Naive B cell (primary cell): Measurements from ENCODE around the gene SLC35F5. TPM values are rescaled to one million over a fixed set of nuclear protein-coding genes. Genes with fewer than 3 reads are reported as not detected.
"Not testable (repeated sequence)": the region's sequence is repeated elsewhere in the genome, so short reads cannot be mapped to it uniquely, and the experiment has no call there.

Experiments used
- ATAC-seq, 2 donors: fragments of 150-1000 bp; cut with Tn5 transposase; 2 replicates each; pipeline ENCODE4 v1.10.0; 2021; ENCODE audit warnings: low read depth in 2 of 2, mild to moderate bottlenecking in 2 of 2, moderate library complexity in 2 of 2
- DNase-seq: peaks from one replicate; pipeline ENCODE4 v3.0.0; 2022
- H3K27ac Mint-ChIP-seq, 6 donors: one replicate each; pipeline ENCODE4 v1.8.0; 2020 to 2022; ENCODE audit warnings: mild to moderate bottlenecking in 6 of 6, mixed read lengths in 6 of 6, moderate library complexity in 5 of 6, inconsistent platforms in 2 of 6
- H3K27me3 Mint-ChIP-seq, 3 donors: one replicate each; pipeline ENCODE4 v1.8.0; 2021 to 2022; ENCODE audit warnings: mixed read lengths in 3 of 3, mild to moderate bottlenecking in 1 of 3
- H3K36me3 Mint-ChIP-seq, 2 donors: one replicate each; pipeline ENCODE4 v1.8.0; 2020 to 2022; ENCODE audit warnings: mixed read lengths in 2 of 2, inconsistent platforms in 1 of 2, mild to moderate bottlenecking in 1 of 2
- H3K4me1 Mint-ChIP-seq, 3 donors: one replicate each; pipeline ENCODE4 v1.8.0; 2020 to 2022; ENCODE audit warnings: mixed read lengths in 3 of 3, inconsistent platforms in 1 of 3, mild to moderate bottlenecking in 1 of 3, moderate library complexity in 1 of 3
- H3K4me3 Mint-ChIP-seq, 8 donors: one replicate each; pipeline ENCODE4 v1.8.0; 2020 to 2022; ENCODE audit warnings: mild to moderate bottlenecking in 8 of 8, mixed read lengths in 8 of 8, moderate library complexity in 8 of 8, inconsistent platforms in 2 of 8
- H3K9me3 Mint-ChIP-seq, 7 donors: one replicate each; pipeline ENCODE4 v1.8.0; 2020 to 2022; ENCODE audit warnings: mixed read lengths in 7 of 7, mild to moderate bottlenecking in 5 of 7, inconsistent platforms in 2 of 7, moderate library complexity in 1 of 7
- polyA plus RNA-seq, 6 donors: library from polyadenylated mRNA; unstranded; fragments of 300-500 nt; fragmentation: Illumina TruSeq; gene quantifications; one replicate each; pipeline ENCODE4 v1.2.3, GENCODE V29; 2021; ENCODE audit warnings: low read depth in 6 of 6

SLC35F5 gene
- polyA plus RNA-seq, 6 donors from 2014 or later, result 1.1 to 15.1 (median 10.8) TPM

GRCh38 chr2:113700186-113700841 is 56.1 kb downstream of the SLC35F5 start:
- H3K4me1 Mint-ChIP-seq, result peaks cover 15 to 24% (median 20%) of the 10 kb centered on the region in 3 donors
- no peaks in the 10 kb centered on the region for H3K36me3 Mint-ChIP-seq
- H3K4me3 Mint-ChIP-seq, result peak overlapping the region; percentile 22 to 86 (median 74)
- ATAC-seq, result peak; percentile 92
- H3K27ac Mint-ChIP-seq, result peak overlapping the region in 5 of 6 donors; percentile 21 to 79 (median 56)
- H3K9me3 Mint-ChIP-seq, result no peaks in the 10 kb centered on the region
- no peaks in the 10 kb centered on the region for H3K27me3 Mint-ChIP-seq
- DNase-seq, result peak; percentile 49

GRCh38 chr2:113698892-113699447 is 57.5 kb downstream of the SLC35F5 start:
- Mint-ChIP-seq H3K27me3 (no peaks in the 10 kb centered on the region), H3K27ac (peak overlapping the region in 4 of 6 donors; percentile 21 to 65 (median 40)), H3K36me3 (no peaks in the 10 kb centered on the region), H3K4me3 (peak overlapping the region in 4 of 8 donors; percentile 29 to 74 (median 42)), H3K9me3 (no peaks in the 10 kb centered on the region), H3K4me1 (peaks cover 25 to 33% (median 30%) of the 10 kb centered on the region in 3 donors)
- peak; percentile 25 to 39 for ATAC-seq
- no peak for DNase-seq

GRCh38 chr2:113698251-113698650 is 58.2 kb downstream of the SLC35F5 start:
- peaks cover 32 to 41% (median 37%) of the 10 kb centered on the region in 3 donors for H3K4me1 Mint-ChIP-seq
- H3K4me3 Mint-ChIP-seq, H3K9me3 Mint-ChIP-seq, H3K27ac Mint-ChIP-seq, DNase-seq, H3K27me3 Mint-ChIP-seq, ATAC-seq, H3K36me3 Mint-ChIP-seq: not testable (repeated sequence)

DNA sequence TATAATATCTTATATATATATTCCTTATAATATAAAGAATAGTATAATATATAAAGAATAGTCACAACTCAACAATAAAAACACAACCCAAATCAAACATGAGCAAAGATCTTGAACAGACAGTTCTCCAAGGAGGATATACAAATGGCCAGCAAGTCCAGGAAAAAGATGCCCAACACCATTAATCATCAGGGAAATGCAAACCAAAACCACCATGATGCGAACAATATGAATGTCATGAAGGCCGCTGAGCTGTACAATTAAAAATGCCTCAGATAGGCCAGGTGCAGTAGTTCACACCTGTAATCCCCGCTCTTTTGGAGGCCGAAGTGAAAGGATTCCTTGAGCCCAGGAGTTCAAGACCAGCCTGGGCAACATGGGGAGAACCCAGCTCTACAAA is 58.9 kb downstream of the SLC35F5 start:
- DNase-seq, result no peak
- Mint-ChIP-seq H3K27me3 (no peaks in the 10 kb centered on the region), H3K36me3 (no peaks in the 10 kb centered on the region), H3K9me3 (no peaks in the 10 kb centered on the region), H3K4me1 (peaks cover 38 to 48% (median 44%) of the 10 kb centered on the region in 3 donors), H3K4me3 (peak overlapping the region in 1 of 8 donors; percentile 57), H3K27ac (peak overlapping the region in 2 of 6 donors; percentile 15 to 89)
- ATAC-seq, result no peak

DNA sequence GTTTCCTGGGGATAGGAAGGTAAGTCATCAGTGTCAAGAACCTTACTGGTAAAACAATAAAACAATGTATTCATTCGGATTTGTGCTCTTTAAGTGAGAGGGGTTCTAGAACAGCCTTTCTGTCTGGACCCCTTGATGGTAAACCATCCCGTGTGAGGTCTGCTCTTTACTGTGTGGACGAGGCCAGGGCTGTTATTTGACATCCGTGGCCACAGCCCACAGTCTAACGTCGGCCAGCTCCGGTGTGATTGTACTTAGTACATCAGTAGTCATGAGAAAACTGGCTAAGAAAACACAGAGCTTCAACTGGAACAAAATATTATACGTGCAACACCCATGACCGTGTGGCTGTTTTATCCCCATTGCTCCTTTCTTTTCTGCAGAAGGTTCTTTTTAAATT is 62.0 kb downstream of the SLC35F5 start:
- H3K9me3 Mint-ChIP-seq, result peaks cover 0 to 1% (median 0%) of the 10 kb centered on the region in 7 donors

DNA sequence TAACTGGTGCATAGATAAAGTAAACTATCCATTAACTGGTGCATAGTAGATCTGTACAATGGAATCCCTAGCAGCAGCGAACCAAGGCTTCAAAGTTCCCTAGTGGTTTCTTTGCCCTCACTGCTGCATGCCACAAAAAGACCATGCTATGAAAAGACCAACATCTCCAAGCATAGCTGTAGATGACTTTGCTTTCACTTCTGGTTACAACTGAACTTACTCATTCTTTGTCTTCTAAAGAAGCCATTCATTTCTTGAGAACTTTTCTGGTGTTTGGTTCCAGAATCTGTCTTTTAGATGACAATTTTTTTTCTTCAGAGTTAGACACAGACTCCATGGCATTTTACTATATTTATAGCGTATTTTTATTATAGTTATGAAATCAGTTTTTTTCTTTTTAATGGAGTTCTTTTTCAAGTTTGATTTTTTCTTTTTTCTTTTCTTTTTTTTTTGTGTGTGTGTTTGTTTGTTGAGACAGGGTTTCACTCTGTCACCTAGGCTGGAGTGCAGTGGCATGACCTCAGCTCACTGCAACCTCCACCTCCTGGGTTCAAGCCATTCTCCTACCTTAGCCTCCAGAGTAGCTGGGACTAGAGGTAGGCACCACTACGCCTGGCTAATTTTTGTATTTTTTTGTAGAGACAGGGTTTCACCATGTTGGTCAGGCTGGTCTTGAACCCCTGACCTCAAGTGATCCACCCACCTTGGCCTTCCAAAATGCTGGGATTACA is 63.6 kb downstream of the SLC35F5 start:
- Mint-ChIP-seq H3K27ac (peak overlapping the region in 5 of 6 donors; percentile 87 to 94 (median 90)), H3K4me3 (peak overlapping the region; percentile 39 to 89 (median 82)), H3K27me3 (no peaks in the 10 kb centered on the region), H3K4me1 (peaks cover 31 to 45% (median 32%) of the 10 kb centered on the region in 3 donors), H3K9me3 (peaks cover 0 to 1% (median 0%) of the 10 kb centered on the region in 7 donors), H3K36me3 (no peaks in the 10 kb centered on the region)
- peak; percentile 68 to 76 for ATAC-seq
- peak; percentile 29 for DNase-seq

More for the DNA sequence above, 62.0 kb downstream of the SLC35F5 start:
- Mint-ChIP-seq H3K36me3 (no peaks in the 10 kb centered on the region), H3K27me3 (no peaks in the 10 kb centered on the region), H3K4me3 (peak overlapping the region in 5 of 8 donors; percentile 69 to 87 (median 78)), H3K27ac (peak overlapping the region in 4 of 6 donors; percentile 23 to 93 (median 78)), H3K4me1 (peaks cover 35 to 51% (median 39%) of the 10 kb centered on the region in 3 donors)
- DNase-seq (no peak), ATAC-seq (no peak)

GRCh38 chr2:113690871-113691270 is 65.6 kb downstream of the SLC35F5 start:
- Mint-ChIP-seq H3K4me3 (peak overlapping the region in 1 of 8 donors; percentile 9), H3K4me1 (peaks cover 31 to 42% (median 32%) of the 10 kb centered on the region in 3 donors), H3K27ac (peak overlapping the region in 3 of 6 donors; percentile 50 to 86 (median 85))
- H3K36me3 Mint-ChIP-seq, H3K9me3 Mint-ChIP-seq, H3K27me3 Mint-ChIP-seq: not testable (repeated sequence)
- ATAC-seq (peak in 1 of 2 donors; percentile 26), DNase-seq (peak; percentile 17)

- DNase-seq, result no peak
- Mint-ChIP-seq H3K27me3 (no peaks in the 10 kb centered on the region), H3K27ac (peak overlapping the region in 1 of 6 donors; percentile 69), H3K36me3 (no peaks in the 10 kb centered on the region), H3K9me3 (peaks cover 0 to 7% (median 0%) of the 10 kb centered on the region in 7 donors), H3K4me1 (peaks cover 6 to 16% (median 7%) of the 10 kb centered on the region in 3 donors), H3K4me3 (no peak overlapping the region)
- ATAC-seq, result no peak
These were observed 69.9 kb downstream of the SLC35F5 start for GRCh38 chr2:113686537-113686936.

- Mint-ChIP-seq H3K36me3 (no peaks in the 10 kb centered on the region), H3K9me3 (peaks cover 0 to 7% (median 0%) of the 10 kb centered on the region in 7 donors), H3K4me3 (no peak overlapping the region), H3K27ac (no peak overlapping the region), H3K4me1 (peaks cover under 1 to 7% (median 1%) of the 10 kb centered on the region in 3 donors), H3K27me3 (no peaks in the 10 kb centered on the region)
- ATAC-seq (no peak), DNase-seq (no peak)
These were observed 71.0 kb downstream of the SLC35F5 start for GRCh38 chr2:113685471-113685870.

DNA sequence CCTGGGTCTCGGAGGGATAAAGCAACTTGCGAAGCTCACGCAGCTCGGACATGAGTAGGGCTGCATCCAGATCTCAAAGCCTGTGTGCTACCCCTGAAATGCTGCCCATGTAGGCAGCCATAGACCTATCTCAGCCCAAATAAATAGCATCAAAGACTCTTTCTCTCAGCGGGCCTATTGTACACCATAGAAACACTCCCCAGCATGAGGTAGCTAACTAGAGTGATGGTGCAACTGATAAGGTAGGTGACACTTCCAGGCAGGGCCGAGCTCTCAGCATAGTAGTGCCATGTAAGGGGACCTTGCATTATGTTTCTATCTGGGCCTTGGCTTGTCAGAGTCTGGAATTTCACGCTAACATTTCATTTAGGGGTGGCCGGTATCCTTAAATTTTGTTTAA is 77.0 kb downstream of the SLC35F5 start:
- no peak overlapping the region for H3K27ac Mint-ChIP-seq

GRCh38 chr2:113677330-113677729 is 79.1 kb downstream of the SLC35F5 start:
- Mint-ChIP-seq H3K36me3 (no peaks in the 10 kb centered on the region), H3K4me3 (no peak overlapping the region), H3K27me3 (peaks cover 0 to 13% (median 5%) of the 10 kb centered on the region in 3 donors), H3K9me3 (peaks cover 0 to 4% (median 0%) of the 10 kb centered on the region in 7 donors), H3K4me1 (no peaks in the 10 kb centered on the region), H3K27ac (peak overlapping the region in 1 of 6 donors; percentile 71)
- ATAC-seq (no peak), DNase-seq (no peak)

More for the DNA sequence above, 77.0 kb downstream of the SLC35F5 start:
- no peaks in the 10 kb centered on the region for H3K4me1 Mint-ChIP-seq
- H3K4me3 Mint-ChIP-seq, result no peak overlapping the region
- DNase-seq, result no peak
- ATAC-seq, result no peak
- H3K27me3 Mint-ChIP-seq, result peaks cover 0 to 13% (median 5%) of the 10 kb centered on the region in 3 donors
- no peaks in the 10 kb centered on the region for H3K36me3 Mint-ChIP-seq
- H3K9me3 Mint-ChIP-seq, result peaks cover 0 to 7% (median 0%) of the 10 kb centered on the region in 7 donors

DNA sequence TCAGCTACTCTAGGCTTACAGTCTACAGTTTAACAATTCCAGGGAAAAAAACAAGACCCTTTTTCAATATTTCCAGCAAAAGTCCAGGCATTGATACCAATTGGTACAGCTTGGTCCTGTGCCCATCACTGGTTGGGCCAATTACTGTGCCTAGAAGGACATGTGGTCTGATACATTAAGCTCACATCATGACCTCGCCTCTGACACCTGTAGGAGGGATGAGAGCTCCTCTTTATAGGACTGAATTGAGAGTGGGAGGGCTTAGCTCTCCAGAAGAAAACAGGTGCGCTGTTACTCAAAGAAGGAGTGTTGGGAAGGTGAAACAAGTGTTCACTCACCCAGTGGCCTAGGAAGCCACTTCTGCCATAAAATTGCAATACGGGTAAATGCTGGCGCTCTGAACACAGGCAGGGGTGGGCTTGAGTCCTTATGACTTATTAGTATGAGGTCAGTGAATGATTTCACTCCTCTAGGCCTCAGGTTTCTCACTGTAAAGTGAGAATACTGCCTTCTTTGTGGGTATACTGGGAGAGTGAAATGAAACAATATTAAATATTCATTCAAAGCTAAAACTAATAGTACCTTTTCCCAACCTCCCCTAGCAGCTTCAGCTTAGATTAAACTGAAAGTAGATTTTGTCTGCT is 79.7 kb downstream of the SLC35F5 start:
- DNase-seq (no peak), ATAC-seq (no peak)
- H3K27me3 Mint-ChIP-seq, result peaks cover 0 to 13% (median 5%) of the 10 kb centered on the region in 3 donors
- H3K36me3 Mint-ChIP-seq, result no peaks in the 10 kb centered on the region
- no peaks in the 10 kb centered on the region for H3K4me1 Mint-ChIP-seq
- H3K27ac Mint-ChIP-seq, result no peak overlapping the region
- no peak overlapping the region for H3K4me3 Mint-ChIP-seq
- peaks cover 0 to 4% (median 0%) of the 10 kb centered on the region in 7 donors for H3K9me3 Mint-ChIP-seq

GRCh38 chr2:113675875-113676274 is 80.6 kb downstream of the SLC35F5 start:
- H3K27me3 Mint-ChIP-seq, result peaks cover 0 to 13% (median 5%) of the 10 kb centered on the region in 3 donors
- H3K36me3 Mint-ChIP-seq, result no peaks in the 10 kb centered on the region
- no peak overlapping the region for H3K27ac Mint-ChIP-seq
- H3K4me3 Mint-ChIP-seq, result no peak overlapping the region
- peaks cover 0 to 4% (median 0%) of the 10 kb centered on the region in 7 donors for H3K9me3 Mint-ChIP-seq
- DNase-seq (no peak), ATAC-seq (no peak)
- no peaks in the 10 kb centered on the region for H3K4me1 Mint-ChIP-seq
